CD14-positive monocyte (primary cell): Measurements from ENCODE around the gene DDAH1. TPM values are rescaled to one million over a fixed set of nuclear protein-coding genes. Genes with fewer than 3 reads are reported as not detected.

ENCODE experiments used
- DNase-seq, 3 donors: peaks; one replicate each; pipeline ENCODE4 v3.0.0-alpha.2; 2011 to 2022
- H2AFZ ChIP-seq: 2 replicates; pipeline ENCODE4 v1.6.0; 2012; ENCODE audit warnings: mild to moderate bottlenecking, low read depth, low read length, inconsistent platforms; ENCODE audit not compliant: insufficient read depth, poor library complexity, severe bottlenecking
- H3K27ac ChIP-seq, 2 donors: 1 replicate in 1 of 2; 2 replicates in 1 of 2; pipeline ENCODE4 v1.5.1; 2012 to 2013; ENCODE audit warnings: low read length in 2 of 2, control low read depth in 1 of 2, inconsistent platforms in 1 of 2, low read depth in 1 of 2, mild to moderate bottlenecking in 1 of 2
- H3K27me3 ChIP-seq, 2 donors: one replicate each; pipeline versions ENCODE4 v1.6.0 to v1.6.1; 2011 to 2013; ENCODE audit warnings: low read length in 2 of 2; ENCODE audit not compliant: control insufficient read depth in 2 of 2, insufficient read depth in 2 of 2
- H3K36me3 ChIP-seq, 2 donors: replicated peaks in 1 of 2; 1 replicate in 1 of 2; 2 replicates in 1 of 2; pipeline versions ENCODE4 v1.5.1 to v1.6.1; 2012 to 2013; ENCODE audit warnings: low read length in 2 of 2, control low read depth in 1 of 2, inconsistent platforms in 1 of 2, mild to moderate bottlenecking in 1 of 2; ENCODE audit not compliant: insufficient read depth in 2 of 2, control insufficient read depth in 1 of 2
- H3K4me1 ChIP-seq, 2 donors: 1 replicate in 1 of 2; 2 replicates in 1 of 2; pipeline versions ENCODE4 v1.5.1 to v1.6.1; 2012 to 2013; ENCODE audit warnings: low read length in 2 of 2, control low read depth in 1 of 2, inconsistent platforms in 1 of 2, mild to moderate bottlenecking in 1 of 2, moderate library complexity in 1 of 2; ENCODE audit not compliant: insufficient read depth in 2 of 2, control insufficient read depth in 1 of 2
- H3K4me2 ChIP-seq: replicated peaks from 2 replicates; pipeline ENCODE3; 2012; ENCODE audit warnings: low read length, moderate library complexity, mild to moderate bottlenecking; ENCODE audit not compliant: poor library complexity, severe bottlenecking; ENCODE audit errors: extremely low read depth
- H3K4me3 ChIP-seq, 3 experiments: fragments of 200-600 bp in 1 of 3; sonication (generic) in 1 of 3; replicated peaks in 1 of 3; 1 replicate in 2 of 3; 2 replicates in 1 of 3; pipeline ENCODE4 v1.5.1; 2011 to 2013; ENCODE audit warnings: low read length in 3 of 3, mild to moderate bottlenecking in 3 of 3, control low read depth in 2 of 3, low read depth in 2 of 3, inconsistent platforms in 1 of 3, moderate library complexity in 1 of 3
- H3K79me2 ChIP-seq: 2 replicates; pipeline ENCODE4 v1.6.0; 2012; ENCODE audit warnings: mild to moderate bottlenecking, control low read depth, inconsistent platforms, low read length, moderate library complexity; ENCODE audit not compliant: insufficient read depth
- H3K9ac ChIP-seq: 2 replicates; pipeline ENCODE4 v1.6.0; 2017; ENCODE audit warnings: low read length, mild to moderate bottlenecking; ENCODE audit not compliant: insufficient read depth, poor library complexity, severe bottlenecking
- H3K9me3 ChIP-seq, 2 donors: replicated peaks in 1 of 2; 1 replicate in 1 of 2; 2 replicates in 1 of 2; pipeline versions ENCODE4 v1.5.1 to v1.6.1; 2012 to 2013; ENCODE audit warnings: low read length in 2 of 2, control low read depth in 1 of 2; ENCODE audit not compliant: control insufficient read depth in 1 of 2, insufficient read depth in 1 of 2
- H4K20me1 ChIP-seq: 2 replicates; pipeline ENCODE4 v1.6.0; 2012; ENCODE audit warnings: mild to moderate bottlenecking, low read length, control low read depth, moderate library complexity; ENCODE audit not compliant: insufficient read depth
- H3K27ac Mint-ChIP-seq, 7 donors: one replicate each; pipeline ENCODE4 v1.8.0; 2020; ENCODE audit warnings: mild to moderate bottlenecking in 7 of 7, mixed read lengths in 7 of 7, moderate library complexity in 6 of 7, inconsistent platforms in 2 of 7
- H3K27me3 Mint-ChIP-seq, 3 donors: one replicate each; pipeline ENCODE4 v1.8.0; 2021 to 2022; ENCODE audit warnings: low read depth in 3 of 3, mild to moderate bottlenecking in 3 of 3, mixed read lengths in 3 of 3, moderate library complexity in 3 of 3, inconsistent platforms in 1 of 3
- H3K36me3 Mint-ChIP-seq, 2 donors: one replicate each; pipeline ENCODE4 v1.8.0; 2020; ENCODE audit warnings: mixed read lengths in 2 of 2, inconsistent platforms in 1 of 2, mild to moderate bottlenecking in 1 of 2
- H3K4me1 Mint-ChIP-seq: one replicate; pipeline ENCODE4 v1.8.0; 2020; ENCODE audit warnings: mild to moderate bottlenecking, mixed read lengths
- H3K4me3 Mint-ChIP-seq, 2 donors: one replicate each; pipeline ENCODE4 v1.8.0; 2020; ENCODE audit warnings: mild to moderate bottlenecking in 2 of 2, mixed read lengths in 2 of 2, moderate library complexity in 1 of 2
- H3K9me3 Mint-ChIP-seq, 7 donors: one replicate each; pipeline ENCODE4 v1.8.0; 2020 to 2022; ENCODE audit warnings: mixed read lengths in 7 of 7, mild to moderate bottlenecking in 6 of 7, moderate library complexity in 6 of 7, inconsistent platforms in 2 of 7
- WGBS: methylation state at CpG from one replicate; pipeline ENCODE4 v1.1.5; 2013; ENCODE audit warnings: missing lambda C conversion rate; ENCODE audit not compliant: insufficient coverage; 5-methylcytosine and 5-hydroxymethylcytosine counted together
- intact Hi-C, 2 donors: fragments of 100-400 bp; cut with micrococcal nuclease; formaldehyde crosslinking; loops; one replicate each; pipeline versions ENCODE4 v1.15.0 to v1.15.1; 2023
- polyA plus RNA-seq, 3 donors: library from polyadenylated mRNA; depleted of rRNA in 1 of 3; unstranded in 2 of 3; stranded (reverse) in 1 of 3; fragments of 300-500 nt in 2 of 3; fragments of >200 nt in 1 of 3; fragmentation: Illumina TruSeq in 2 of 3; gene quantifications; 1 replicate in 2 of 3; 2 replicates in 1 of 3; pipeline ENCODE4 v1.2.3, GENCODE V29; 2012 to 2021
- TF ChIP-seq, protein P1 (sequence below): fragments of 200-600 bp; IDR thresholded peaks from one replicate; pipeline ENCODE4 v1.8.0; 2022; ENCODE audit warnings: antibody characterized with exemption, mild to moderate bottlenecking

Gene DDAH1
- polyA plus RNA-seq, 3 donors: not detected

DNA sequence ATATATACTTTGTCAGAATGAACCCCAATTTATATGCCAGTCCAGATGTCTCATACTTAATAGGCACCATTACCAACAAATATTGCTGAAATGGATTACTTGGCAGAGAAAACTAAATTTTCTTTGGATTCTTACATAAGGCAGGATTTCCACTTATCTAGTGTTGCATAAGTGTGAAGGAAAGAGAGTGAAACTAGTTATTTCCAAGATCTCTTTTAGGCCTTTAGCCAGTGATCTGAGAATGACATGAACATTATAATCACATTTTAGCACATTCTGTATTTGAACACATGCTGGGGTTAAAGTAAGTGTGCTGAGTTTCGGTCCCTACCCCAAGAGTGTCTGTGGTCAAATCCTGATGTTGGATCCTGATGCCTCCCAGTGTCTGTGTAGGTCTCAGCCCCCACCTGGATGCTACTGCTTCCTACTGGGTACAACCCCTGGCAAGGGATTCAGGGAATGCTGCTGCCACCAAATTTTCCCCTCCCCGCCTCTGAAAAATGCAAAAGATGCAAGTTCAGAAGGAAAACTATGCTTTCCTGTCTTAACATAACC is 11.2 kb downstream of the DDAH1 start:
- H3K79me2 ChIP-seq: no peaks in the 10 kb centered on the region
- WGBS: no CpG with 5 or more reads among the region's 2 CpGs

GRCh38 chr1:85452948-85453347 is 12.0 kb downstream of the DDAH1 start:
- Histone ChIP-seq H3K27ac (no peak overlapping the region), H3K9ac (no peak overlapping the region), H3K4me2 (no peak overlapping the region), H3K36me3 (no peaks in the 10 kb centered on the region), H4K20me1 (no peaks in the 10 kb centered on the region), H3K79me2 (no peaks in the 10 kb centered on the region), H3K9me3 (no peaks in the 10 kb centered on the region), H3K27me3 (no peaks in the 10 kb centered on the region), H3K4me1 (no peaks in the 10 kb centered on the region), H2AFZ (no peak overlapping the region), H3K4me3 (no peak overlapping the region)
- peaks cover 0 to 3% (median 0%) of the 10 kb centered on the region in 7 donors for H3K9me3 Mint-ChIP-seq
- no peak for DNase-seq
- peaks cover 2 to 4% (median 3%) of the 10 kb centered on the region in 3 donors for H3K27me3 Mint-ChIP-seq
- WGBS: no CpG with 5 or more reads among the region's 2 CpGs
- no peaks in the 10 kb centered on the region for H3K36me3 Mint-ChIP-seq
- no peak overlapping the region for H3K27ac Mint-ChIP-seq
- H3K4me3 Mint-ChIP-seq: no peak overlapping the region
- TF ChIP-seq, protein P1, sequence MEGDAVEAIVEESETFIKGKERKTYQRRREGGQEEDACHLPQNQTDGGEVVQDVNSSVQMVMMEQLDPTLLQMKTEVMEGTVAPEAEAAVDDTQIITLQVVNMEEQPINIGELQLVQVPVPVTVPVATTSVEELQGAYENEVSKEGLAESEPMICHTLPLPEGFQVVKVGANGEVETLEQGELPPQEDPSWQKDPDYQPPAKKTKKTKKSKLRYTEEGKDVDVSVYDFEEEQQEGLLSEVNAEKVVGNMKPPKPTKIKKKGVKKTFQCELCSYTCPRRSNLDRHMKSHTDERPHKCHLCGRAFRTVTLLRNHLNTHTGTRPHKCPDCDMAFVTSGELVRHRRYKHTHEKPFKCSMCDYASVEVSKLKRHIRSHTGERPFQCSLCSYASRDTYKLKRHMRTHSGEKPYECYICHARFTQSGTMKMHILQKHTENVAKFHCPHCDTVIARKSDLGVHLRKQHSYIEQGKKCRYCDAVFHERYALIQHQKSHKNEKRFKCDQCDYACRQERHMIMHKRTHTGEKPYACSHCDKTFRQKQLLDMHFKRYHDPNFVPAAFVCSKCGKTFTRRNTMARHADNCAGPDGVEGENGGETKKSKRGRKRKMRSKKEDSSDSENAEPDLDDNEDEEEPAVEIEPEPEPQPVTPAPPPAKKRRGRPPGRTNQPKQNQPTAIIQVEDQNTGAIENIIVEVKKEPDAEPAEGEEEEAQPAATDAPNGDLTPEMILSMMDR: no peak
- H3K4me1 Mint-ChIP-seq: no peaks in the 10 kb centered on the region
- intact Hi-C loops: no loop called here

More for the DNA sequence above, 11.2 kb downstream of the DDAH1 start:
- Histone ChIP-seq H3K4me2 (no peak overlapping the region), H3K36me3 (no peaks in the 10 kb centered on the region), H4K20me1 (no peaks in the 10 kb centered on the region), H3K4me3 (no peak overlapping the region), H3K4me1 (no peaks in the 10 kb centered on the region), H2AFZ (no peak overlapping the region), H3K27me3 (no peaks in the 10 kb centered on the region), H3K9ac (no peak overlapping the region), H3K27ac (no peak overlapping the region), H3K9me3 (no peaks in the 10 kb centered on the region)
- TF ChIP-seq, protein P1: no peak
- Mint-ChIP-seq H3K36me3 (no peaks in the 10 kb centered on the region), H3K27me3 (peaks cover 2 to 4% (median 3%) of the 10 kb centered on the region in 3 donors), H3K27ac (no peak overlapping the region), H3K9me3 (peaks cover 0 to 3% (median 0%) of the 10 kb centered on the region in 7 donors), H3K4me1 (no peaks in the 10 kb centered on the region), H3K4me3 (no peak overlapping the region)
- no peak for DNase-seq
- intact Hi-C loops: no loop called here
